NCI-H1694 (cell line): ENCODE results near the gene APOBEC3G.

Experiments
- DNase-seq: peaks from one replicate; lab custom pipeline; 2025; lab: John Stamatoyannopoulos, UW

APOBEC3G gene

DNA sequence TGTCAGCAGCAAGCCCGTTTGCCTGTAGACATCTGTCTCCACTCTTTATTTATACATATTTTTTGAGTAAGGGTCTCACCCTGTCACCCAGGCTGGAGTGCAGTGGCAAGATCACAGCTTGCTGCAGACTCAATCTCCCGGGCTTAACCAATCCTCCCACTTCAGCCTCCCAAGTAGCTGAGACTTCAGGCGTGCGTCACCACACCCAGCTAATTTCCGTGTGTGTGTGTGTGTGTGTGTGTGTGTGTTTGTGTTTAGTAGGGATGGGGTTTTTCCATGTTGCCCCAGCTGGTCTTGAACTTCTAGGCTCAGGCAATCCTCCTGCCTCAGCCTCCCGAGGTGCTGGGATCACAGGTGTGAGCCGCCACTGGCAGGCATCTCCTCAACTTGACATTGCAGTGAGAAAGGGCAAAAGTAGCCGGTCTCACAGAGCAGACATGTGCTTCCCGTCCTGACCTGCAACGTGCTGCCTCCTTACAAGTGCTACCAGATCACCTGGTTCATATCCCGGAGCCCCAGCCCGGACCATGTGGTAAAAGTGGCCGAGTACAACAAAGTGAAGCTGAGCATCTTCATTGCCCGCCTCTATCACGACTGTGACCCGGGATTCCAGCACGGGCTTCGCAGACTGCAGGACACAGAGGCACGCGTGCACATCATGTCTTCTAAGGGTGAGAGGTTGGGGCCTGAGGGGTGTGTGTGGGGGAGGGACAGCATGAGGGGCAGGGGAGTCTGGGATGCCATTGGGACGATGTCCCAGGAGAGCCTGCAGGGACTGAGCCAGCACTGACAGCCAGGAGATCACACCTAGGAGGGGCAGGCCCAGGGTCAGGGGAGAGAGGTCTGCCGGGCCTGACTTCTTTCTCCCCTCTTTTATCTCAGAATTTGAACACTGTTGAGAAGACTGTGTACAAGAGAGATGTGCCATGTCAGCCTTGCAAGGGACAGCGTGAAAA, 14.3 kb downstream of the APOBEC3G start:
- no peak for DNase-seq

DNA sequence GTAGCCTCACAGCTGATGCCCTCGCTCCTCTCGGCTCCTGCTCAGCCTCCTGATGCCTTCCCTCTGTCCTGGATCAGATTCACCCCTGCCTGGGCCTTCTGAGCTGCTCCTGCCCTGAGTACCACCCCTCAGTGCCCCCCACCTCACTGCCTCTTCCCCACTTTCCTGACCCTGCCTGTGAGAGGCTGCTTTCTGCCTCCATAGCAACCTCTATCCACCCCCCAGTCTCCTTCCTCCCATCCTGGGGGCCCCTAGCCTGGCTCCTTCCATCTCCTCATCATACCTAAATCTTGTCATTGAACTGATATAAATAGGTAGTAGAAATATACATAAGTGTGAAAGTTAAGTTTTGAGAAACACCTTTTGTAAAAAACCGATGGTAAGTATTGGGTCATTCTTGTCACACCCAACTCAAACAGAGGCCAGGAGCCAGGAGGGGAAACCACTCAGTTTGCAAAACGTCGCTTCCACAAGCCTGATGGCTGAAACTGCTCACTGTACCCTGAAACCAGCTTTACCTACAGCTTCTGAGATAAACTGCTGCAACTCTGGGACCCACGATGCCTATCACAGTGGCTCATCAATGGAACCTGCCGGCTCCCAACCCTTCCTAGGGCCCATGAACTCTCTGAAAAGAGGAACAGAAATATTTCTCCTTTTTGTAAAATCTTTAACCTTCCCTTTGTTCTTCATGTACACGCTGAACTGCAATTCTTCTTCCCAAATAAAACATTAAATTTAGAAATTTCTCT, 15.2 kb downstream of the APOBEC3G start:
- DNase-seq, result no peak

DNA sequence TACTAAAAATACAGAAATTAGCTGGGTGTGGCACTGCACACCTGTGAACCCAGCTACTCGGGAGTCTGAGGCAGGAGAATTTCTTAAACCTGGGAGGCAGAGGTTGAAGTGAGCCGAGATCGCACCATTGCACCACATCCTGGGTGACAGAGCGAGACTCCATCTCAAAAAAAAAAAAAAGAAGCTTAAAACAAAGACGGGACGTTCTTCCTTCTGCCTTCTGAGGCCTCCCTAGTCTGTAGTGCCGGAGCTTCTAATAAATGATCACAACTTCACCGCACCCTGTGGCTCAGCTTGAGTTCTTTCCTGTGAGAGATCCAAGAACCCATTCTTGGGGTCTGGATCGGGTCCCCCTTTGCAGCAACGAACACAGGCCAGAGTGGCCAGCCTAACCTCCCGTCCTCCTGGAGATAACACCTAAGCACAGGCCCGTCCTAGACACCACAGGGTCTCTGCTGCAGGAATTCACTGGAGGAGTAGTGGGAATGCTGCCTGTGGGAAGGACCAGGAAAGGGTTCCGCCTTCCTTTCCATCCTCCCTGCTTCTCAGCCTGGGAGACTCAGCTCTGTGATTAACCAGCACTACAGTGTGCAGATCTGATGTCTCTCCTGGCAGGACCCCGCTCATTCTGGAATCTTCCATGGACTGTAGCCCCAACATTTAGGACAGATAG, 17.8 kb downstream of the APOBEC3G start:
- no peak for DNase-seq

DNA sequence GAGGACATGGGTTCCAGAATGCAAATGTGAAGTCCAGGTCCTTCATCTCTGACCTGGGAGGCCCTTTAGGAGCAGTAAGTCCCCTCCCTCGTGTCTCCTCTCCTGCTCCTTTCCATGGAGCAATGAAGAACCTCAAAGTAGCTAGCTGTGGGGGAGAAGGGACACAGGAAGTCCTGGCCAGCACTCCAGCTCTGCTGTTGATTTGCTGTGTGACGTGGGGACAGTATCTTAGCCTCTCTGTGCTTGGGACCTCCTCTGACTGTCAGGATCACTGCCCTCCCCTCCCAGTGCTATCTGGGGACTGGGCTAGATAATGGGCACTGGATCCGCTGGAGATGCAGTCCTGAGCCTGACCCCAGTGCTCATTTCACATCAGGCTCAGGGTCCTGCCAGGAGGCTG, 18.9 kb downstream of the APOBEC3G start:
- DNase-seq, result no peak

DNA sequence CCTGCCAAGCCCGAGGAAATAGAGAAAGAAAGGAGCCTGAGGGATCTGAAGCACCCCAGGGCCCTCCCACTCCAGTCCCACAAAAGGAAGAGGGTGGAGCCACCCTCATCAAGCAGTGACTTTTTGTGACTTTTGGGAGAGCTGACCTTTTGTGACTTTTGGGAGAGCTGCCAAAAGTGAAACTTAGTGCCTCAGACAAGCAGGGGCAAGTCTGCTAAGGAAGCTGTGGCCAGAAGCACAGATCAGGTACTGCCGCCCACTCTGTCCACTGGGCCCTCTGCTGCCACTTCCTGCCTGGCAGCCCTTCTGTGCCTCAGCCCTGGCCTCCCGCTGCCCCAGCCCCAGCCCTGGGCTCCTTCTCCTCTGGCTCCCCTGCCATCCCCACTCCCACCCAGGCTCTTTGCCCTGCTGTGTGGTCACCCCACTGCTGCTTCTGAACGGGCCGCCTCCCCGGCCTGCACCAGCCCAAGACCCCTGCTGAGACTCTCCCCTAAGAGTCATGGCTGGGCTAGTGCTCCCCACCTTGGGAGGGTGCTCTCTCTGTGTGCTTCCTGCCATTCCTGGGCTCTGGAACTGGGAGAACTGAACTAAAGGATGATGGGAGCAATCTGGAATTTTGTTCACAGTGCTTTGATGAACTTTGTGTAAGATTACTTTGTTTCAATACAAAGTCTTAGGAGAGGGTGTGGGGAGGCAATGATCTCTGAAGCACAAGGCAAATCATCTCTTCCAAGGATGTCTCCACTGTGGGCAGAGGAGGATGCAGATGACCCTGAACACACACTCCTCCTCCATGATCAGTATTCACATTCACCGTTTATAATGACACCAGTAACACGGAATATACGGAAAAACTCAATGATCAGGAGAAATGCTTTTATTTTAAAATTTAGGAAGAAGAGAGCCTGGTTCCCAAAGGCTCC, 20.3 kb downstream of the APOBEC3G start, which contains the start of gene APOBEC3H:
TSS of gene APOBEC3H (plus strand) at position 147 of the 923 bp plus-strand sequence. CDS start 3,035 bp downstream, outside the sequence.
- DNase-seq, result no peak

DNA sequence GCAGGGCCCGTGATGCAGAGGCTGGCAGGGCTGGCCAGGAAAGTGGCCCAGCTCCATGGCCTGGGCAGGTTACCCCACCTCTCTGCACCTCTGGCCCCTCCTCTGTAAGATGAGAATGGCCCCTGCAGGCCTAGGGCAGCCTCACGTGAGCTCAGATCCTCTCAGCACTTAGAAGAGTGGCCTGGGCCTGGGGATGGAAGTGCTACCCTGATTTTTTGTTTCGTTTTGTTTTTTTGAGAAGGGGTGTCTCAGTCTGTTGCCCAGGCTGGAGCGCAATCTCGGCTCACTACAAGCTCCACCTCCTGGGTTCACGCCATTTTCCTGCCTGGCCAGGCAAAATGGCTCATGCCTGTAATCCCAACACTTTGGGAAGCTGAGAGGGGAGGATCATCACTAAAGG, 21.0 kb downstream of the APOBEC3G start:
- no peak for DNase-seq

DNA sequence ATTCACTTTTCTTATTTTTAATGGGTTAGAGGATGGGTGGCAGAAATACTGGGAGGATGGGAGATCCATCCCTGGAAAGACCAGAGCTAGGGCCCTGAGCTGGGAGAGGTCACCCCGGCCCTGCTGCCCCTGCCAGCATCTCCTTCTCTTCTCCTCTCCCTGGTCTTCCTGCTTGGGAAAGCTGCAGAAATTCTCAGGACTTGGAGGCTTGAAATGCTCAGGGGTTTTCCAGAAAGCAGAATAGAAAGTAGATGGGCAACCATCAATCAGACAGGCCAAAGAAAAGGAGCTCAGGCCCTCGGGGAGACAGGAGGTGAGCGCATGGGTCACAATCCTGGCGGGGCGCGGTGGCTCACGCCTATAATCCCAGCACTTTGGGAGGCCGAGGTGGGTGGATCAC, 21.5 kb downstream of the APOBEC3G start:
- DNase-seq, result no peak

DNA sequence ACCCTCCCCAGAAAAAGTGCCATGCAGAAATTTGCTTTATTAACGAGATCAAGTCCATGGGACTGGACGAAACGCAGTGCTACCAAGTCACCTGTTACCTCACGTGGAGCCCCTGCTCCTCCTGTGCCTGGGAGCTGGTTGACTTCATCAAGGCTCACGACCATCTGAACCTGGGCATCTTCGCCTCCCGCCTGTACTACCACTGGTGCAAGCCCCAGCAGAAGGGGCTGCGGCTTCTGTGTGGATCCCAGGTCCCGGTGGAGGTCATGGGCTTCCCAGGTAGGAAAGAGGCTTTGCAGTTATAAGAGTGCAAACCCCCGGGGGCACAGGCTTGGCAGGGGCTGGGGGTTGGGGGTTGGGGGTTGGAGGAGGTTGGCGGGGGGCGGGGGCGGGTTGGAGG, 24.2 kb downstream of the APOBEC3G start:
- DNase-seq, result no peak

DNA sequence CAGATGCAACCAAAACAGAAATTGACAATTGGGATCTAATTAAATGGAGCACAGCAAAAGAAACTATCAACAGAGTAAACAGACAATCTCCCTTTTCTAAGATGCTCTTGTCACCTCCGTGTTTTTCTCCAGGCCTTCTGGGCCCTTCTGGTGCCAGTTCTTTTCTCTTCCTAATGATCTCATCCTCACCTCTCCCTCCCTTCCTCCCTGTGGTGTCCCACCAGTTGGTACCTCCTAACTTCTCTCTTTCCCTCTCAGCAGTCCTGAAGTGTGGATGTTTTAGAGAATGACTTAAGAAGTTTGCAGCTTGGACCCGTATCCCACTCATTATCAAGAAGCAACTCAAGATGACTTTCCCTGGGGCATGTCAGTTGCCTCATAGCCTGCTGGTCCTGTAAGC, 26.4 kb downstream of the APOBEC3G start:
- no peak for DNase-seq

DNA sequence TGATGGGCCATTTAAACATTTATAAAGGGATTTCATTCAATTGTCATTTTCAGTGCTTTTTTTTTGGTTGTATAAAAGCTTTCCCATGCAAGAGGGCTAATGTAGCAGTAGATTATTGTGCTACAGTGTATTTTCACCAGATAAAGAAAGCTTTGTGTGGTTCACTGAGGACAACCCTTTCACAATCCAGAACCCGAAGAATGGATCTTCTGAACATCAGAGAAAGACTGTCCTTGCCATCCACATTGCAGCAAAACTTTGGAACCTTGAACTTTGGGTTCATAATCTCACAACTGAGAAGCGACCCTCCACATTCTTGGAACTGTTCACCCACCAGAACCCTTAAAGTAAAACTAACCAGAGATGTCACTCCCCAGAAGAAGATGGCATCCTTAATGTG, 29.3 kb downstream of the APOBEC3G start:
- DNase-seq, result no peak

DNA sequence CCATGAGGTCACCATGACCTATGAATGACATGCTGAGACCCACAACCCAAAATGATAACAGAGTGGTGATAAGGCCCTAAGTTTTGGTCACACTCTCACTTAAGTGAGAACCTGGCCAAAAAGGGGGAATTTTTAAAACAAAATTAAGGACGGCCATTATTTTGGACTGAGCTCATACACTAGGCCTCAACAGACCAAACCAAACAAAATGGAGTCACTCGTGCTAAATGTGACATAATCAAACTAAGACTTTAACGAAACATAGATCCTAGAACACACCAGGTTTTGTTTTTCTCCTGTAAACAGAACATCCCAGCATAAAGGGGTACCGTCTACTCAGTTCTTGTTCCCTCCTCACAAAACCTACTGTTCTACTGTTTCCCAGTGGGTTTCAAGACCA, 31.4 kb downstream of the APOBEC3G start:
- no peak for DNase-seq

DNA sequence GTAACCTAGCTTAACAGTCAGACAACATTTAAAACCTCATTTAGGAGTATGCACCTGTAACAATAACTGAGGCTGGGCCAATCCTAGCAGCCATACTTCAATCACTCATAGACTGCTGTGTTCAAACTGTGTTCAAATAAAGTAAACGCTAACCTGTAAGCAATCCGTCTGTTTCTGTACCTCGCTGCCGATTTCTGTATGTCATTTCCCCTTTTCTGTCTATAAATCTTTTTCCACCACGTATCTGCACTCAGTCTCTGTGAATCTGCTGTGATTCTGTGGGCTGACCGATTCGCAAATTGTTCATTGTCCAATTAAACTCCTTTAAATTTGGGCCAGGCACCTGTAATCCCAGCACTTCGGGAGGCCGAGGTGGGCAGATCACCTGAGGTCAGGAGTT, 32.3 kb downstream of the APOBEC3G start:
- DNase-seq, result no peak

DNA sequence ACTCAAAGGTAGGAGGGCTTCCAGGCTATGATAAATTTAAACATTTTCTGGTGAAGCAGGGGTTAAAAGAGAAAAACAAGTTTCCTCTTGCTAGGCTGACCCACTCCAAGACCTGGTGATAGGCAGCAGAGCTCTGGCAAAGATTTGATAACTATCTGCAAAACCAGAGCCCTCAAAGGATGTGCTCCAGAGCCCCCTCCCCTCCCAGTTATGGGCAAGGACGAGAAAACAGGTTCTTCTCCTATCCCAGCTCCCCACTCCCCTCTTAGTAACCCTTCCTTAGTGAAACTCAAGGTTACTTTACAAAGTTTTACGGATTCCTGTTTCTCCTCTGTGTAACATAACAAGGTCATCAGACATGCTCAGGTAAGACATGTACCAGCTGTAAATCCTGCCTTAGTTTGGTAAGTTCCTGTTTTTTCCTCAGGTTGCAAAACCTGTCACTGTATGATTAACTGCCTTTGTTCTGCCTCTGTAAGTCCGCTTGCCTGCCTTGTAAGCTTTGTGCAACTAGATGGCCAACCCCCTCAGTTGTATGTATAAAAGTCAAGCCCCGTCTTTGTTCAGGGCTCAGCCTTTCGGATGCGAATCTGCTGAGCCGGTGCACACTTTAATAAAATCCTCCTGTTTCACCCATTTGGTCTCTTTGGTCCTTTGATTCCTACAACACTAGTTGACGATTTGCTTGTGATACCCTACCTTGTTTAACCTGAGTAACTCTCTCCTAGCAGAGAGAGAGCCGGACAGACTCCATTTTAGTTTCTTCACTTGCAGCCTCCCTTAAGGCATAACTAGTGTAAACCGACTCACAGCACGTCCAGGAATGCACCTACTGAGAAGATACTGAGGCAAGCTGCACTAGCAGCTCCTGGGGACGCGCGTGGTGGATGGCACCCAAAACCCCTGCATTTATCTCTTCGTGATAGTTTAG, 33.8 kb downstream of the APOBEC3G start:
- DNase-seq, result no peak

DNA sequence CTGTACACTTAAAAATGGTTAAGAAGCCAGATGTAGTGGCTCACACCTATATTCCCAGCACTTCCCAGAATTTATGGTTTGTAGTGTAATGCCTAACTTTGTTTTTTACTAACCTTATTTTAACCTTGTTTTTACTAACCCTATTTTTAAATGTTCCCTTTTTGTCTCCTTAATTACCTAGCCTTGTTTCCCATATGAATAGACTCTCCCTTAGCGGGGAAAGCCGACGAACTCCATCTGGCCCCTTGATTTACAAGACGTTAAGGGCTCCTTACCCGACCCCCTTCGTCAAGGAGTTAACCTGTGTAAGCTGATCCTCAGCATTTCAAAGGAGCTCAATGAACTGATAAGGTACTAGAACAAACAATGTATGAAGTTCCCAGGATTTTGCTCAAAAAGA, 37.0 kb downstream of the APOBEC3G start:
- DNase-seq, result no peak

DNA sequence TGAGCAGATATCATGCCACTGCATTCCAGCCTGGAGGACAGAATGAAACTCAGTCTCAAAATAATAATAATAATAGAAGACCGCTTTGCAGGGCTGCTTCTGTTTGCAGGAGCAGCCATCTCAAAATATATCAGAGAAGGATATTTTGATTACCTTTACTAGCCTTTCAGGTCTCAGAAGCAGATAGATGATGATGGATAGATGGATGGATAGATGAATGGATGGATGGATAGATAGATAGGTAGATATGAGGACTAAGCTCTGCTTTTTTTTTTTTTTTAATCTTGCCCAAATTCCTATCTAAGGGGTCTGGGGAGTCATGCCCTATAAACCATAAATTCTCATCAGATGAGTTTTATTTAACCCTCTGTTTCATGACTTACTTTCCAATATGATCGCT, 38.5 kb downstream of the APOBEC3G start:
- no peak for DNase-seq

DNA sequence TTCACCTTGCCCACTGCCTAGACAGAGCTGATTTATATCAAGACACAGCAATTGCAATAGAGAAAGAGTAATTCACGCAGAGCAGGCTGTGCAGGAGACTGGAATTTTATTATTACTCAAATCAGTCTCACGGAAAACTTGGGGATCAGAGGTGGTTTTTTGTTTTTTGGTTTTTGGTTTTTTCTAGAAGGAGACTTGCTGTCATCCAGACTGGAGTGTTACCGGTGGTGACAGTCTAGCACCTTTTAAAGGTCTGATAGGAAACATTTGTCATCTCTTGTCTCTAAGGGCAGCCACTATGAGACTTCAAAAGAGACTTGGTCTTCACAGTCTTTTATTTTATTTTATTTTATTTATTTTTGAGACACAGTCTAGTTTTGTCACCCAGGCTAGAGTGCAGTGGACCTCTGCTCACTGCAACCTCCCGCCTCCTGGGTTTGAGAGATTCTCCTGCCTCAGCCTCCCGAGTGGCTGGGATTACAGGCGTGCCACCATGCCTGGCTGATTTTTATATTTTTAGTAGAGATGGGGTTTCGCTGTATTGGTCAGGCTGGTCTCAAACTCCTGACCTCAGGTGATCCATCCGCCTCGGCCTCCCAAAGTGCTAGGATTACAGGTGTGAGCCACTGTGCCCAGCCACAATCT, 39.0 kb downstream of the APOBEC3G start:
- DNase-seq, result no peak

DNA sequence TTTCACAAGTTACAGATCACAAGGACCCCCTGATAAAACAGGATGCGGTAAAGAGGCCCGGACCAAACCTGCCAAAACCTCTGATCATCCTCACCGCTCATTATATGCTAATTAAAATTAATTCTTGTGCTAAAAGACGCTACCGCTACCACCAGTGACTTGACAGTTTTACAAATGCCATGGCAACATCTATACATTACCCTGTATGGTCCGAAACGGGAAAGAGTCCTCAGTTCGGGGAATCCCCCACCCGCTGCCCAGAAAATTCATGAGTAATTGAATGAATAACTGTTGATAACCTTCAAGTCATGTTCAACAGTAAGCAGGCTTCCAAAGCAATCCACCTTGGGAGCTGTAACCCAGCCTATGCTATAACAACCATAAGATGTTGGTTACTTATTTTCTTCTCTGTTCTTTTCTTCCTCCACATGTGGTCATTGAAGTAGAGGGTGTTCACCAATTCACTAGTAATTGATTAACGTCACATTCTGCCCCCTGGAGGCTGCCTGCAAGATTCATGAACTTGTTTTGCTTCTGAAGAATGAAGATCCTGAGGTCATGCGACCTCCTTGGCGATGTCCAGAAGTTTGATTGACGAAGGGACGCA, 40.6 kb downstream of the APOBEC3G start:
- DNase-seq, result no peak

DNA sequence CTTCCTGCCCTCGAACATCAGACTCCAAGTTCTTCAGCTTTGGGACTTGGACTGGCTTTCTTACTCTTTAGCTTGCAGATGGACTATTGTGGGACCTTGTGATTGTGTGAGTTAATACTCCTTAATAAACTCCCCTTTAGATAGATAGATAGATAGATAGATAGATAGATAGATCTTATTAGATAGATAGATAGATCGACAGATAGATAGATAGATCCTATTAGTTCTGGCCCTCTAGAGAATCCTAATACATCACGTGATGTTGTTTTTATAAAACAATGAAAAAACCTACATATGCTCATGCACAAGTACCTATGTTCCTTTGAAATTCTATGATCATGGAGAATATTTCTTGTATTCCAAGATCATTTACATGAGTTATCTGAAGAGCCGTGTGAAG, 43.9 kb downstream of the APOBEC3G start:
- no peak for DNase-seq

DNA sequence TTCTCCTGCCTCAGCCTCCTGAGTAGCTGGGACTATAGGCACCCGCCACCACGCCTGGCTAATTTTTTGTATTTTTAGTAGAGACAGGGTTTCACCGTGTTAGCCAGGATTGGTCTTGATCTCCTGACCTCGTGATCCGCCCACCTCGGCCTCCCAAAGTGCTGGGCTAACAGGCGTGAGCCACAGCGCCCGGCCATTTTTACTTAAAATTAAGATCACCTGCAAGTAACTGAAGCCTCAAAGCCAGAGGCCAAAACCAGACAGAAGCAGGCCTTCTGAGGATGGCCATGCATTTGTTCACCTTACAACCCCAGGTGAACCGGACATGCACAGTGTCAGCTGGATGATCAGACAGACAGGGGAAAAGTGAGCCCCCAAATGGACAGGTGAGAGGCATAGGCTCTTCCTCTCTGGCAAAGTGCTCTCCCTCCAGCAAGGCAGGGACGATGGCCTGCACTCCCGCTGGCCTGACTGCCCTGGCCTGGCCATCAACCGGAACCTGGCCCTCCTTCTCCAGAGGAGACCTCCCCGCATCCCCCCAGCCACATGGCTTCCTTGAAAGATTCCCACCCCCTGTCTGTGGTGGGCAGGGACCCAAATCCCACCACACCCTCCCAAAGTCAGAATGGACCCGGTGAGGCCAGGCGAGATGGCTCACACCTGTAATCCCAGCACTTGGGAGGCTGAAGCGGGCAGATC, 45.8 kb downstream of the APOBEC3G start:
- DNase-seq, result no peak
